ELF-1 (cell line): ENCODE results near the gene ALDOA.
"Not testable (repeated sequence)": the region's sequence is repeated elsewhere in the genome, so short reads cannot be mapped to it uniquely, and the experiment has no call there.

Source experiments
- DNase-seq: peaks from one replicate; pipeline ENCODE4 v3.0.0-alpha.2; 2016; ENCODE audit warnings: low read depth, low spot score

ALDOA gene

DNA sequence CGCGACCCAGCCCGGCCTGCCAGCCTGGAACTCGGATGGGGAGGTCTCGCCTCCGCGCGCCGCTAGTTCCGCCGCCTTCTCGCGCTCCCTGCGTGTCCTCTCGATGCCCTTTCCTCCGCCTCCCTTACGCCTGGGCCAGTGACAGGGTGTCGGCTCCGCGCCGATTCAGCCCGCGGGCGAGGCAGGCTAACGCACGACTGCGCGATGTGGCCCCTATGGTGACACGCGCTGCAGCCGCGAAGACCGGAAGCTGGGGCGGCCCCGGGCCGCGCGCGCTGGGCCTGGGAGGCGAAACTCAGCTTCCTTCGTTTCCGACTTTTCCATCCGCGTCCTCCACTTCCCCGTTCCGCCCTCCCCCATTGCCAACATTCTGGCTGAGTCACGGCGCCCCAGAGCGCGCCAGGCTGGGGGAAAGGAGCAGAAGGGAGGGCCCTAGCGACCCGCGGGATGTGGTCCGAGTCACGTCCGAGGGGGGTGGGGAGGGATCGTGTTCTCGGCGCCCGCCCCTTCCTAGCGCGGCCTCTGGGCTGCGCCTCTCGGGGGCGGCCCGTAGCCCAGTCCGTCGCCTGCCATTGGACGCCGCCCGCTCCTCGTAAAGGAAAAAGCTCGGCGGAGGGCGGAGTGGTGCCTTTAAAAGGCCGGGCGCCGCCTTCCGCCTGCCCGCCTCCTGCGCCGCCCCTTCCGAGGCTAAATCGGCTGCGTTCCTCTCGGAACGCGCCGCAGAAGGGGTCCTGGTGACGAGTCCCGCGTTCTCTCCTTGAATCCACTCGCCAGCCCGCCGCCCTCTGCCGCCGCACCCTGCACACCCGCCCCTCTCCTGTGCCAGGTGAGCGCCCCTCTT is at the start of gene ALDOA:
ALDOA (plus strand) TSS at position 659 of the 841 bp plus-strand sequence. CDS start 1,138 bp downstream, outside the sequence.
- peak; percentile 98 for DNase-seq

DNA sequence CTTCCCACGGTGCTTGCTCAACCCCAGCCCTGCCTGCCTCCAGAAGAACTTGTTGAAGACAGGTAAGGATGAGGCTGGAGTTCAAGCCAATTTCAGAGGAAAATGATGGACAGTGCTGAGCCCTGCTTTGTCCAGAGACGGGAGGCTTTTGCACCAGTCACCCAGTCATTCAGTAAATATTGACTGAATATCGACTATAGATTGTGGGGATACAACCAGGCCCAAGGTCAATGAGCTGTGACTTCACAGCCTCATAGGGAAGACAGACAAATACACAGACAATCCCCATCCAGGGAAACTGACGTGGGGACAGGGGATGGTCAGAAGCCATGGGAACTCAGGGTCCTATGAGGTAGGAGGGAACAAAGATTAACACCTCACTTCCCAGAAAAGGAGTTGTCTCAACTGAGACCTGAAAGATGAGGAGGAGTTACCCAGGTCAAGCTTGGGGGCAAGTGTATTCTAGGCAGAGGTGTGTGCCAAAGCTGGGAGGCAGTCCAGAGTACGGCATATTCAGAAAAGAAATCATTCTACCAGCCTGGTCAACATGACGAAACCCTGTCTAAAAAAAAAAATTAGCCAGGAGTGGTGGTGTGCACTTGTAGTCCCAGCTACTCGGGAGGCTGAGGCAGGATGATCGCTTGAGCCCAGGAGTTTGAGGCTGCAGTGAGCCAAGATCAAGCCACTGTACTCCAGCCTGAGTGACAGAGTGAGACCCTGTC is 48.8 kb upstream of the ALDOA start:
- DNase-seq, result no peak

DNA sequence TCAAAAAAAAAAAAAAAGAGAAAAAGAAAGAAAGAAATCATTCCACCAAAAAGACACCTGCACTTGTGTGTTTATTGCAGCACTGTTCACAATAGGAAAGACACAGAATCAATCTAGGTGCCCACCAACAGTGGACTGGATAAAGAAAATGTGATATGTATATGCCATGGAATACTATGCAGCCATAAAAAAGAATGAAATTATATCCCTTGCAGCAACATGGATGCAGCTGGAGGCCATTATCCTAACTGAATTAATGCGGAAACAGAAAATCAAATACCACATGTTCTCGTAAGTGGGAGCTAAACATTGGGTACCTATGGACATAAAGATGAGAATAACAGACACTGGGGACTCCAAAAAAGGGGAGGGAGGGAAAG is 48.3 kb upstream of the ALDOA start:
- no peak for DNase-seq

DNA sequence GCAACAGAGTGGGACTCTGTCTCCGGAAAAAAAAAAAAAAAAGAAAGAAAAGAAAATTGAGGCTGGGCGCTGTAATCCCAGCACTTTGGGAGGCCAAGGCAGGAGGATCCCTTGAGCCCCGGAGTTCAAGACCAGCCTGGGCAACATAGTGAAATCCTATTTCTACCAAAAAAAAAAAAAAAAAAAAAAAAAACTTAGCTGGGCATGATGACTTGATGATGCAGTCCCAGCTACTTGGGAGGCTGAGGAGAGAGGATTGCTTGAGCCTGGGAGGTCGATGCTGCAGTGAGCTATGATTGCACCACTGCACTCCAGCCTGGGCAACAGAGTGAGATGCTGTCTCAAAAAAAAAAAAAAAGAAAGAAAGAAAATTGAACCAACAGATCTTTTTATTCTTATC is 47.6 kb upstream of the ALDOA start:
- not testable (repeated sequence) for DNase-seq

DNA sequence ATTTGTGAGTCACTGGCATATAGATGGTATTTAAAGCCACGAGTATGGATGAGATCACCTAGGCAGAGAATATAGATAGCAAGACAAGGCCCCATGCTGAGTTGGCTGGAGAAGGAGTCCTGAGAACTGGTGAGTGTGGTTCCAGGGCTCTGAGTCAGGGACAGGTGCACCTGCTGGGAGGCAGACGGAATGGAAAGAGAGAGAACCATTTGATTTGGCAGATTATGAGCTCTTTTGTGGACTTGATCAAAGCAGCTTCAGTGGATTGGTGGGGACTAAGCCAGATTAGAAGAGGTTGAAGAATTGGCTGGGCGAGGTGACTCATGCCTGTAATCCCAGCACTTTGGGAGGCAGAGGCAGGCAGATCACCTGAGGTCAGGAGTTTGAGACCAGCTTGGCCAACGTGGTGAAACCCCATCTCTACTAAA is 46.8 kb upstream of the ALDOA start:
- DNase-seq, result no peak

DNA sequence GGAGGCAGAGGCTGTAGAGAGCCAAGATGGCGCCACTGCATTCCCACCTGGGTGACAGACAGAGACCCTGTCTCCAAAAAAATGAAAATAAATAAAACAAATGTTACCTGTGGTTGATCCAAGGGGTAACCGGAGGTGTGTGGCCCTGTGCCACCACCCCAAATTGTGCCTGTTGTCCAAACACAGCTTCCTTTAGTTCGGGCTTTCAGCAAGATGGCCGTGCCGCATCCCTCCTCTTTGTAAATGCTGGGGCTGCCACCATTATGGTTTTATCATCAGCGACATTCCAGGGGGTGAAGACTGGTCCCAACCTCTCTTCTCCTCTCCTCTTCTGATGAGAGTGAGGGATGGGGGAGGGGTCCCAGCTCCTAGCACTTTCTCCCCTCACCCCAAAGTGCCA is 42.7 kb upstream of the ALDOA start, which contains the start of gene C16orf92:
C16orf92 (plus strand) TSS at position 312 of the 400 bp plus-strand sequence. CDS start 143 bp downstream, outside the sequence.
- no peak for DNase-seq

DNA sequence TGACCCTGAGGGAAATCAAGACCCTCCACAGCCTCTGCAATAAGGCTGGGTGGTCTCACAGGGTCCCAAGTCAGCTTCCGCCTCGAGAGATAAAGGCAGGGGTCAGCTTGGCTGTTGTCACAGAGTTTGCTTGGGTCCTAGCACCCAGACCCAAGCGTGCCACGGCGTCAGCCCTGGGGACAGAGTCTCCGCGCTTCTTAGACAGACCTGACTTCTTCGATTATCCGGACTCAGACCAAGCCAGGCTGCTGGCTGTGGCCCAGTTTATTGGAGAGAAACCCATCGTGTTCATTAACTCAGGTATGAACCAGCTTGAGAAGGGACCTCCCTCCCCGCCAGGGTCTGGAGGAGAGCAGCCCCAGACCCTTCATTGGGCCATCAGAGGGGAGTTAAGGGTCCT is 42.0 kb upstream of the ALDOA start:
- DNase-seq, result no peak

DNA sequence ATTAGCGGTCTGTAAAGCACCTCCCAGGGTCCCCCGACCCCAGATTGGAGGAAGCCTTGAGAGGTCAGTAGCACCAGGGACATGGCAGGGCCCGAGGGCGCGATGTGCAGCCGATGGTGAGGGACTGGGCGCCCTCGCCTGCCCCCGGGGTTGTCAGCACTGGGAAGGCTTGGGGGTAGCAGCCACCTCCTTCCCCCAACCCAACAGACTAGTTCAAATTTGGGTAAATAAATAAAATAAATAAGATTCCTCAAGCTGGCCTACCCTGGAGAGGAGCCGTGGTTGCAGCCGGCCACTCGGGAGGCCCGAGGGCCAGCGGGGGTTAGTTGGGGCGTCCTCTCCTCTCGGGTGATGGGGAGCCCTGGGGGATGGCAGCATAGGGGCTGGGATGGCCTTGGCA is 41.1 kb upstream of the ALDOA start:
- no peak for DNase-seq

DNA sequence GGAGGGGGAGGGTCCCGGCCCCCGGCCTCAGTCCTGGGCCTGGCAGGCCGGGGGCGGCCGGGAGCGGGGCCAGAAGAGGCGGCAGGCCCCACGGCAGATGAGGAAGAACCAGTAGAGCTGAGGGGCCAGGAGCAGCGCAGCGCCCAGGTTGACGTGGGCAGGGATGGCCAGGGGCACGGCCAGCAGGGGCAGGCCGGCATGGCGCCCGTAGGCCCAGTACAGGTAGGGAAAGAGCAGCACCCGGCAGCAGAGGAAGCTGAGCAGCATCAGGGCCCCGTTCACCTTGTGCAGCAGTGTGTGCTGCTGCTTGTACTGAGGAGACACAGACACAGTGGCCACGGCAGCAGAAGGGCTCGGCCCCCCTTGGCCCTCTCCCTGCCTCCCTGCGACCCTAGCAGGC is 40.4 kb upstream of the ALDOA start:
- no peak for DNase-seq

DNA sequence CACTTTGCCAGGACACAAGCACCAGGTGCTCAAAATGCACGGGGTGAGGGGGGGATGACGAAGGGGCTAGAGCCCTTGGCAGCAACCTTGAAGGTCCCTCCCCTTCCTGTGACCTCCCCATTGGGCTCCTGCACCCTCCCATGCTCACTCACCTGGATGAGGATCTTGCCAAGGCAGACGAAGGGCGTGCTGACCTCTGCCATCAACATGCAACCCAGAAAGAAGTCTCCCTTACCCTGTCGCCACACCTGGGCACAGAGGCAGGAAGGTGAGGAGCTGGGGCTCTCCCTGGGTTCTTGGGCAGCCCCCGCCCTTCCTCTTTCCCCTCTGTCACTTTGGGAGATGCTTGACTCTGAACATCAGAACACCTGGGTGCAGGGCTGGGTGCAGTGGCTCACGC is 40.0 kb upstream of the ALDOA start:
- DNase-seq, result no peak

DNA sequence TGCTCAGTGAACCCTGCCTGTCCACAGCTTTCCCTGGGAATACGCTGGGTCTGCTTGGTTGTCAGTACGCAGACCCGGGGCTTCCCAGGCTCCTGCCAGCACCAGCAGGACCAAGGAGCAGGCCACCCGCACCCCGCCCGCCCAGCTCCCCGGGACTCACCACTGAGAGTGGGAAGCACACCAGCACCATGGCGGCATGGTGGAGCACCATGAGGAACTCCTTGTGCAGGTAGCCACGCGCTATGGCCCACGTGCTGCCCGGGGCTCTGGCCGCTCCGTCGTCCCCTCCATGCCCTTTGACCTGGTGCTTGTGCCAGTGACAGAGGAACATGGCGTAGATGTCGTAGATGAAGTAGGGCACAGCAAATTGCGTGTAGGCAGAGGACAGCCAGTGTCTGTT is 39.1 kb upstream of the ALDOA start:
- DNase-seq, result no peak

DNA sequence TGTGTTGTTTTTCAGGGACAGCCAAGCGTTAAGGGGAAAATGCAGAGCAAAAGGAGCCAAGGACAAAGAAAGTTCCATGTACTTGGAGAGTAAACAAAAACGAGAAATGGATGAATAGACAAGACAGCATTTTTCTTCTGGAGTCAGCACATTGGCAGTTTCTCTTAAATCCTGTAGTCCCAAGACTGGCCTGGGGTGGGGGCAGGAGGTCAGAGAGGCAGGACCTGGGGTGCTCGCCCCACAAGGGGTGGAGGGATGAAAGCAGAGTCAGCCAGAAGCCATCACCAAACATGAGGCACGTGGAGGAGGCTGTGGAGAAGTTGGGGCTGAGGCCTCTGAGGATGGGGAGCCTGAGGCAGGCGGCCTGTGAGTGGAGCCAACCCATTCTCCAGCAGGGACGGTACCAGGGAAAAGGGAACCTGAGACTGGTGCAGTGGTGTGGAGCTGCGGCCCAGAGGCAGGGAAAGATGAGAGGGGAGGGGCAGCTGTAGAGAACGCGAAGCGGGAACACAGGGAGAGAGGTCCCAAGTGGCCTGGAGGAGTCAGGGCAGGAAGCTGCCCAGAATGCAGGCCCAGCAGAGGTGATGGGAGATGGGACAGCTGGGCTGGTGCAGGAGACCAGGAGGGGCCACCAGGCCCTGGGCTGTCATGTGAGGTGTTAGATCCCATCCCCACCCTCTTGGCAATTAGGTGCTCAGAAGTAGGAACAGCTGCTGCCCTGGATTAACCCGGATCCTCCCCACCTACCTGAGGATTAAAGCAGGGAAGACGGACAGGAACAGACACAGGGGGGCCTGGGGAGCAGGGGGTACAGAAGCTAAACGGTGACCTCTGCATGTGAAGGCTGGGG is 37.7 kb upstream of the ALDOA start:
- DNase-seq, result no peak

DNA sequence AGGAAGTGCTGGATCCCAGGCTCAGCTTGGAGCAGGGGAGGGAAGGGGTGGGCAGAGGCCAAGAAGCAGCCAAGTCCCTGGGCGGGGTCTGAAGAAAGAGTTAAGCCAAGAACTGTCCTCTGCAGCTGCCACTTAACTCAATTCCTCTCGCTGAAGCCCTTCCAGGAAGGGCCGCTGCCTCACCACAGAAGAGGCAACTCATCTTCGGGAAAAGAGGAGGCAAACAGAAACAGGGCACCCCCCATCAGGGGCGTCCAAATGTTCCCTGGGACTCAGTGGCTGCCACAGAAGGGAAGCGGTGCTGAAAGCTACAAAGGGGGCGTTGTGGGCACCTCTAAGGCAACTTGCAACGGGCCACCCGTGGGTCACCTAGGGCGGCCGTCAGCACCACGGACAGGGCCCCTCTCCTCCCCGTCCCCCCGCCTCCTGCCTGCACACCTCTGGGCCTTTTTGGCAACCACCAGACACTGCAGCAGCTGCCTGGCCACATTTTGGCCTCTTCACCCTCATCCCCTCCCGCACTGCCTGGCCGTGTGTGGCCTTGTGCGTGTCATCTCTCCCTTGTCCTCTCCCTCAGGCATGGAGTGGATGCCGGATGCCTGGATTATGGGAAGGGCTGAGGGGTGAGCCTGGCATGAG is 37.0 kb upstream of the ALDOA start:
- DNase-seq, result peak; percentile 81

DNA sequence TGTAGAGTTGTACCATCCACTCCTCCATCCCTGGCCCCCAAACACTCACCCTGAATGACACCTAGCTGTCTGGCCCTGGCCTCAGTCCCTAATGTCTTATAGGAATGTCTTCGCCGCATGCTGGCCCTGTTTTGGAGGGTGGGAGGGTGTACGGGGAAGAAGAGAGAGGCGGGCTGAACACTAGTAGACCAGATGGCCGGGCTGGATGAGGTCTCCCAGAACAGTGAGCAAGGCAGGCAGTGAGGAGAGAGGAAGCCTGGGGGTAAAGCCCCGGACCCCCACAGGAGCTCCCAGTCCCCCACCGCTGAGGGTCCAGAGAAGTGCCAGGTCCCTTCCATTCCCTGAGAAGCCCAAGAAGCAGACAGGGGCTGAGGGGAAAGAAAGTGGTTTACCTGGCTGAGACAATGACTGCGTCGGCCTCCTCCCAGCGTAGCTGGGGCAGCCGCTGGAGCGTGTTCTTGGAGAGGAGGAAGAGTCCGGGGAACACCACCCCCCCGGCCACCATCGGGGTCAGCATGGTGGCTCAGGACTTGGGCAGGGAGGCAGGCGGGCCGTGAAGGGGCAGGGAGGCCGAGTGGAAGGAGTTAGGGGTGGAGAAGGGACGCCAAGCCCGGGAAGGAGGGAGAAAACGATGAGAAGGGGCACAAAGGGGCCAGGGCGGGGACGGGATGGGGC is 35.4 kb upstream of the ALDOA start:
- no peak for DNase-seq

DNA sequence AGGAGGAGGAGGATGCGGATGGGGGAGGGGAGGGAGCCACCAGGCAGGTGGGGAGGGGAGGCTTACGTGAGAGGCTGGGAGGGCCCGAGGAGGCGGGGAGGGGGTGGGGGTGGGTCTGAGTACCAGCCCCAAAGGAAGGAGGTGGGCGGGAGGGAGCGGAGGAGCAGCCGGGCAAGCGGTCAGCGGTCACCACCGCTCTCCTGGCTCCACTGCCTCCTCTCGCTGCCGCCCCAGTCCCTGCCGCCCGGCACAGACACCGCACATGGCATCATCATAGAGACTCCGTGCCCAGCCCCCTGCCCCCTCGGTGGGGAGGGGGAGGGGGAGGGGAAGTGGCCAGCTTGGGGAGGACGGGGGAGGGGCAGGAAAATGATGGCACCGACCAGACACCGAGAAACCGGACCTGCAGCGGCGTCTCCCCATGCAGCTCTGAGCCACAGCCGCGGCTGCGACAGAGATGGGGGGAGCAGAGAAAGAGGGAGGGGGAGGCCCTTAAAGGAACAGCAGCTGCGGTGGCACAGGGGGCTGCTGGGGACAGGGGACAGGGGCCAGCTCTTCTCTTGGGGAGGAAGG is 34.6 kb upstream of the ALDOA start, which contains the start of gene TLCD3B:
TLCD3B (minus strand) TSS at position 431 of the 573 bp plus-strand sequence. CDS start 744 bp downstream, outside the sequence.
- DNase-seq, result no peak

DNA sequence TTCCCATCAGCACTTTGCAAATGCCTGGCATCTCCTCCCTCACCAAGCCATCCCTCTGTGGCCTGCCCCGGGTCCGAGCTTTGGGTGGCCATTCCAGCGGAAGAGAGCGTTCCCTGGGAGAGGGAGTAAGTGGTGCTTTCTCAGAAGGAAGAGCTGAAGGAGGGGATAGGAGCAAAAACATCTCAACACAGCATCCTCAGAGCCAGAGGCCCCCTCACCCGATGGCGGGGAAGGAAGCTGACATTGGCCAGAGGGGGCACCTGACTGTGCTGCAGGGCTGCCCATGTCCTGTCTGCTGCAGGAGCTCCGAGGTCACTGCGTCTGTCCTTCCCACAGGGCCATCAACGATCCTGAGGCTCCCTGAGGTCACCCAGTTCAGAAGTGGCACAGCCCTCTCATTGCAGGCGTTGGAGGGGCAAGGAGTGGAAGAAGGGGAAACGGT is 34.1 kb upstream of the ALDOA start:
- DNase-seq, result no peak

DNA sequence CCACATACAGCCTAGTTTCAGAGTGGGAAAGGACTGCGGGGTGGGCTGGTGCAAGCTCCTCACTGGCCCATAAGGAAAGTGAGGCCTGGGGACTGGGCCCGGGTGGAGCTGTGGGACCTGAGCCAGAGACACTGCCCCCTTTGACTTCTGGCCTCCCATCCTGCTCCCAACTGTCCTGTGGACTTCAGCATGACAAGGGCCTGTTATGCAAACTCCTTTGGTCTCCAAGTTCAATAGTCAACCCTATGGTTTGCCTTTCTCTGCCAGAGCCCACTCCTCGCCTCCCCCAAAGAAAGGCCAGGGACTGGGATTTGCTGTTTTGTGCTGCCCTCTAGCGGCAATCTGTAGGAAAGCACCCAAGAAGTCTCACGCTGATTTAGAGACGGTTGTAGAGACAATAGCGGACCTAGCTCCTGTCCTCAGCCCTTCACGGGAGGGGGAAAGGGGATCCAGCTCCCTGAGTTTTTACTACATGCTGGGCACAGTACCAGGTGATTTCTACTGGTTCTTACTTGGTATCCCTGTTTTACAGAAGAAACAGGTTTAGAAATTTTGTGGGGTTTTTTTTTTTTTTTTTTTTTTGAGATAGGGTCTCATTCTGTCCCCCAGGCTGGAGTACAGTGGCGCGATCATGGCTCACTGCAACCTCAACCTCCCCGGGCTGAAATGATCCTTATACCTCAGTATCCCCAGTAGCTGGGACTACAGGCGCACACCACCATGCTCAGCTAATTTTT is 33.3 kb upstream of the ALDOA start:
- peak; percentile 90 for DNase-seq

DNA sequence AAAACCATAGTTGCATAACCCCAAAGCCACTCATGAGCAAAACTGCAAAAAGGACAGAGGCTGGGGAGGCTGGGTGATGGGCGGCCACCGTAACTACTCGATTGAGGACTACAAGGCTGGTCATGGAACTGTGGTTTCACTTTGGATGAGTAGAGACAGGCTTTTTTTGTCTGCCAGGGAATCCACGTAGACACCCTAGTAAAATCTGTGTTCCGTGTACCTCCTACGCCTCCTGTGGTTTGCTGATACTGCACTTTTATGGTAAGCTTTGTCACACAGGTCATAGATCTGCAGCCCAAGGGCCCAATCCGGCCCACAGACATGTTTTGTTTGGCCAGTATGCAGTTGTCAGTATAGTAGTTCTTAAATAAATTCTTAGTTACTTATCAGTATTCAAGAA is 32.3 kb upstream of the ALDOA start:
- no peak for DNase-seq

DNA sequence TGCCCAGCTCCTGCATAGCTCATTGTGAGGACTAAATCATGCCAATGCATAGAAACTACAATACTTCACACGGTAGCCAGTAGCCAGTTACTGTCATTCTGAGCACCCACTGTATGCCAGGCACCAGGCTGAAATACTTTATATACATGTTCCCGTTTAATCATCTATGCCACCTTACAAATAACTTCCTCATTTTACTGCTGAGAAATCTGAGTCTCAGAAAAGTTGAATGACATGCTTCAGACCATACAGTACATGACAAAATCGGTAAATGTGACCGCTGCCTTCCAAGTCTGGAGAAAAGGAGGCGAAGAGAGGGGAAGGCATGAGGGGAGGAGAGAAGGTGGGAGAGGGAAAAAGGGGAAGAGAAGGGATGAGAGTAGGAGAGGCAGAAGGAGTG is 25.3 kb upstream of the ALDOA start:
- DNase-seq, result no peak

DNA sequence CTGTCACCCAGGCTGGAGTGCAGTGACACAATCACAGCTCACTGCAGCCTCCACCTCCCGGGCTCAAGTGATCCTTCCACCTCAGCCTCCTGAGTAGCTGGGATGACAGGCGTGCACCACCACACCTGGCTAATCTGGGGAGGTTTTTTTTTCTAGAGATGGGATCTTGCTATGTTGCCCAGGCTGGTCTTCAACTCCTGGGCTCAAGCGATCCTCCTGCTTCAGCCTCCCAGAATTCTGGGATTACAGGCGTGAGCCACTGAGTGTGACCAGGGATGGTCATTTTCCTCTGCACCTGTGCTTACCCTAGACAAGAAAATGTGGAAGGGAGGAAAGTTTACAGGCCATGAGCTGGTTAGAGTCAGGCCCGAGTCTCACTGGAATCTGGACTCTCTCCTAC is 24.9 kb upstream of the ALDOA start:
- DNase-seq, result not testable (repeated sequence)
